Measurements from ENCODE around the gene ZYG11B. TPM values are rescaled to one million over a fixed set of nuclear protein-coding genes. Genes with fewer than 3 reads are reported as not detected.
"Not testable (repeated sequence)": the region's sequence is repeated elsewhere in the genome, so short reads cannot be mapped to it uniquely, and the experiment has no call there.

ZYG11B gene
- total RNA-seq, 4 donors from 2014 or later = 42.1 to 72.2 (median 52.2) TPM

DNA sequence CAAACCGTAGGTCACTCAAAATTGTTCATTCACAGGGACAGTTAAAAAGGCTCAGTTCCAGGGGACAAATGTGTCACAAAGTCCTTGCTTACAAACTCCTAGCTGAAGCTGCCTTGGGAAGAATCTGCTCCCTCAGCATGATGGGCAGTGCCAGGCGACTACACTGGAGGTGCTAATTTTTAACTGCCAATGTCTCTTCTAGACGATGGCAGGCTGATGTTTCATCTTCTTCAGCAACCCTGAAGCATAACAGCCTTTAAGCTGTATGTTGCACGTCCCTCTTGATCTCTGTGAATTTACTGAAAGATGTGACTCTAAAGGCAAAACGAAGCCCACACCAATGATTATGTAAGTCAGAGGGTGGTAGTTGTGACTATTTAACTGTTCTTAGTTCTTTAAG lies 39.4 kb upstream of the ZYG11B start:
- Histone ChIP-seq H3K9me3 (no peaks in the 10 kb centered on the region), H3K4me1 (peaks cover 0 to 4% (median 2%) of the 10 kb centered on the region in 4 donors), H3K36me3 (peaks cover 25 to 49% (median 40%) of the 10 kb centered on the region in 4 donors), H3K27ac (replicated peaks in 1 of 4) (no peak overlapping the region), H3K27me3 (no peaks in the 10 kb centered on the region), H3K4me3 (no peak overlapping the region)
- intact Hi-C loops (cut with DNase I) = loop anchor here (10.0 kb wide), 2 partner anchors 132 to 282 kb away; partner anchors contain the start of genes ORC1, PRPF38A and TUT4
- WGBS = 95% methylated on average over 5 of the region's 5 CpGs
- DNase-seq (ENCODE audit: extremely low spot score) = no peak
- TF ChIP-seq, protein P1, sequence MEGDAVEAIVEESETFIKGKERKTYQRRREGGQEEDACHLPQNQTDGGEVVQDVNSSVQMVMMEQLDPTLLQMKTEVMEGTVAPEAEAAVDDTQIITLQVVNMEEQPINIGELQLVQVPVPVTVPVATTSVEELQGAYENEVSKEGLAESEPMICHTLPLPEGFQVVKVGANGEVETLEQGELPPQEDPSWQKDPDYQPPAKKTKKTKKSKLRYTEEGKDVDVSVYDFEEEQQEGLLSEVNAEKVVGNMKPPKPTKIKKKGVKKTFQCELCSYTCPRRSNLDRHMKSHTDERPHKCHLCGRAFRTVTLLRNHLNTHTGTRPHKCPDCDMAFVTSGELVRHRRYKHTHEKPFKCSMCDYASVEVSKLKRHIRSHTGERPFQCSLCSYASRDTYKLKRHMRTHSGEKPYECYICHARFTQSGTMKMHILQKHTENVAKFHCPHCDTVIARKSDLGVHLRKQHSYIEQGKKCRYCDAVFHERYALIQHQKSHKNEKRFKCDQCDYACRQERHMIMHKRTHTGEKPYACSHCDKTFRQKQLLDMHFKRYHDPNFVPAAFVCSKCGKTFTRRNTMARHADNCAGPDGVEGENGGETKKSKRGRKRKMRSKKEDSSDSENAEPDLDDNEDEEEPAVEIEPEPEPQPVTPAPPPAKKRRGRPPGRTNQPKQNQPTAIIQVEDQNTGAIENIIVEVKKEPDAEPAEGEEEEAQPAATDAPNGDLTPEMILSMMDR (IDR thresholded peaks at IDR 0.05) = no peak
- TF ChIP-seq EP300 (IDR thresholded peaks at IDR 0.05) (no peak), POLR2AphosphoS5 (IDR thresholded peaks at IDR 0.05) (no peak), POLR2A (IDR thresholded peaks at IDR 0.05; ENCODE audit: low read depth) (no peak)

DNA sequence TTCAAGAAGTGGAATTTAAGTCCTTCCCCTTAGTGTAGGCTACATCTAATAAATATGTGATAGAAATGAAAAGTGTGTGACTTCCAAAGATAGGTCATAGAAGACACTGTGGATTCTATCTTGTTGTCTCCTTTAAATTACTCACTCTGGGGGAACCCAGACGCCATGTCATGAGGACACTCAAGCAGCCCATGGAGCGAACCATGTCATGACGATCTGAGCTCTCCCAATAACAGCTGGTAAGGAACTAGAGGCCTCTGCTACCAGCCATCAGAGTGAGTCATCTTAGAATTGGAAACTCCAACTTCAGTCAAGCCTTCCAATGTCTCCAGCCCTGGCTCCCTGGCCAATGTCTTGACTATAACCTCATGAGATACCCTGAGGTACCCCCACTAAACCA lies 34.4 kb upstream of the ZYG11B start:
- intact Hi-C loops (cut with DNase I) = loop anchor here (10.0 kb wide), 1 partner anchor 87 kb away; the partner anchor contains the start of gene GPX7
- no peaks in the 10 kb centered on the region for H3K9me3 ChIP-seq
- no peak for DNase-seq (ENCODE audit: extremely low spot score)
- H3K27ac ChIP-seq (replicated peaks in 1 of 4) = no peak overlapping the region
- H3K4me1 ChIP-seq = peaks cover 0 to 4% (median 2%) of the 10 kb centered on the region in 4 donors
- H3K27me3 ChIP-seq = no peaks in the 10 kb centered on the region
- WGBS = 90% methylated on average over 3 of the region's 3 CpGs
- no peak overlapping the region for H3K4me3 ChIP-seq
- TF ChIP-seq, protein P1 (IDR thresholded peaks at IDR 0.05) = no peak
- TF ChIP-seq POLR2AphosphoS5 (IDR thresholded peaks at IDR 0.05) = no peak
- no peak for TF ChIP-seq POLR2A (IDR thresholded peaks at IDR 0.05; ENCODE audit: low read depth)
- TF ChIP-seq EP300 (IDR thresholded peaks at IDR 0.05) = no peak
- peaks cover 30 to 61% (median 46%) of the 10 kb centered on the region in 4 donors for H3K36me3 ChIP-seq

DNA sequence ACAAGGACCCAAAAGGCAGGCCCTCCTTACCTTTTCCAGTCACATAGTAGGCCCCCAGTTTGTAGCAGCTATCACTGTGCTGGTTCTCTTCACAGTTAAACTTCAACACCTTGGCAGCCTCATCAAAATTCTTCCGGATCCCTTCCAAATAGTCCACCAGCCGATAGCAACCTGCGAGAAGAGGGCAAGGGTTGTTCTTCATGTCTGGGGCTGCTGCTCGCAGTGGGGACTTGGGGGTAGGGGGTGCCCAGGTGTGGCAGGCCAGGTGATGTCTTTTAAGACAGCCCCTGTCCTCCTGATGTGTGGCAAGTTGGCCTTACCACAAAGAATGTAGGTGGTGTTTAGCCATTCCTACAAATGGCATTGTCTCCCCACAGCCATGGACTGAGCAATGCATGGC lies 33.6 kb upstream of the ZYG11B start:
- TF ChIP-seq POLR2AphosphoS5 (IDR thresholded peaks at IDR 0.05) (no peak), POLR2A (IDR thresholded peaks at IDR 0.05; ENCODE audit: low read depth) (no peak), EP300 (IDR thresholded peaks at IDR 0.05) (no peak)
- Histone ChIP-seq H3K4me1 (peaks cover 5 to 12% (median 10%) of the 10 kb centered on the region in 4 donors), H3K9me3 (no peaks in the 10 kb centered on the region), H3K4me3 (no peak overlapping the region), H3K27ac (replicated peaks in 1 of 4) (no peak overlapping the region), H3K36me3 (peaks cover 23 to 52% (median 37%) of the 10 kb centered on the region in 4 donors), H3K27me3 (no peaks in the 10 kb centered on the region)
- WGBS = 100% methylated on average over 4 of the region's 4 CpGs
- no peak for DNase-seq (ENCODE audit: extremely low spot score)
- intact Hi-C loops (cut with DNase I) = loop anchor here (10.0 kb wide), 1 partner anchor 88 kb away; the partner anchor contains the start of gene GPX7

DNA sequence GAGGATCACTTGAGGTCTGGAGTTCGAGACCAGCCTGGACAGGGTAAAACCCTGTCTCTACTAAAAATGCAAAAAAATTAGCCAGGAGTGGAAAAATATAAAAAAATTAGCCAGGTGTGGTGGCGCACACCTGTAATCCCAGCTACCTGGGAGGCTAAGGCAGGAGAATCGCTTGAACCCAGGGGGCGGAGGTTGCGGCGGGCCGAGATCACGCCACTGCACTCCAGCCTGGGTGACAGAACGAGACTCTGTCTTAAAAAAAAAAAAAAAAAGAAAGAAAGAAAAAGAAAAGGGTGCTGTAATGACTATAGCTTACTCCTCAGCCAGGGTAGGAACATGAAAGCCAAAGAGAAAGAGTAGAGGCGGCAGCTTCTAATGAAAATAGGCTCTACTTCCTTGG lies 32.9 kb upstream of the ZYG11B start:
- intact Hi-C loops (cut with DNase I) = loop anchor here (10.0 kb wide), 1 partner anchor 89 kb away; the partner anchor contains the start of gene GPX7
- 97% methylated on average over 10 of the region's 10 CpGs for WGBS
- not testable (repeated sequence) for H3K9me3 ChIP-seq

DNA sequence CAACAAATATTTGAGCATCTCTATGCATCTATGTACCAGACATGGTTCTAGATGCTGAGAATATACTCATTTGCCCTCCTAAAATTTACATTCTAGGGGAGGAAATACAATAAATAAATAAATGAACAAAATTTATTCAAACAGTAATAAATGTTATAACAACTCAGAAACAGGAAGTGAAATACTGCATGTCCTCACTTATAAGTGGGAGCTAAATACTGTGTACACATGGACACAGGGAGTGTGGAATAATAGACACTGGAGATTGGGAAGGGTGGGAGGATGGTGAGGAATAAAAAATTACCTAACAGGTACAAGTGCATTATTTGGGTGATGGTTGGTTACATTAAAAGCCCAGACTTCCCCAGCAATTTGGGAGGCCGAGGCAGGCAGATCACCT lies 32.4 kb upstream of the ZYG11B start:
- intact Hi-C loops (cut with DNase I) = loop anchor here (10.0 kb wide), 1 partner anchor 89 kb away; the partner anchor contains the start of gene GPX7
- Histone ChIP-seq H3K36me3 (peaks cover 18 to 41% (median 28%) of the 10 kb centered on the region in 4 donors), H3K4me1 (peaks cover 5 to 20% (median 17%) of the 10 kb centered on the region in 4 donors), H3K27ac (replicated peaks in 1 of 4) (no peak overlapping the region), H3K27me3 (no peaks in the 10 kb centered on the region), H3K4me3 (no peak overlapping the region), H3K9me3 (no peaks in the 10 kb centered on the region)
- TF ChIP-seq POLR2A (IDR thresholded peaks at IDR 0.05; ENCODE audit: low read depth) (no peak), EP300 (IDR thresholded peaks at IDR 0.05) (no peak), POLR2AphosphoS5 (IDR thresholded peaks at IDR 0.05) (no peak)
- TF ChIP-seq, protein P1 (IDR thresholded peaks at IDR 0.05) = no peak
- no peak for DNase-seq (ENCODE audit: extremely low spot score)
- 92% methylated on average over 1 of the region's 1 CpG for WGBS

More for the DNA sequence above, 32.9 kb upstream of the ZYG11B start:
- H3K4me1 ChIP-seq = peaks cover 5 to 15% (median 12%) of the 10 kb centered on the region in 4 donors
- H3K36me3 ChIP-seq = peaks cover 18 to 46% (median 32%) of the 10 kb centered on the region in 4 donors
- not testable (repeated sequence) for DNase-seq (ENCODE audit: extremely low spot score); H3K4me3 ChIP-seq; H3K27me3 ChIP-seq; H3K27ac ChIP-seq (replicated peaks in 1 of 4)

All from esophagus muscularis mucosa (tissue), 4 donors.